GM21515 (cell line): ENCODE measurements around the gene MACROH2A2.
A peak's percentile ranks its signal among the peaks of the same experiment; 100 is the strongest.

Experiments
- ATAC-seq: cut with Tn5 transposase; IDR thresholded peaks from one replicate; pipeline ENCODE4 v1.9.1; 2021; ENCODE audit not compliant: unreplicated experiment

Gene MACROH2A2

DNA sequence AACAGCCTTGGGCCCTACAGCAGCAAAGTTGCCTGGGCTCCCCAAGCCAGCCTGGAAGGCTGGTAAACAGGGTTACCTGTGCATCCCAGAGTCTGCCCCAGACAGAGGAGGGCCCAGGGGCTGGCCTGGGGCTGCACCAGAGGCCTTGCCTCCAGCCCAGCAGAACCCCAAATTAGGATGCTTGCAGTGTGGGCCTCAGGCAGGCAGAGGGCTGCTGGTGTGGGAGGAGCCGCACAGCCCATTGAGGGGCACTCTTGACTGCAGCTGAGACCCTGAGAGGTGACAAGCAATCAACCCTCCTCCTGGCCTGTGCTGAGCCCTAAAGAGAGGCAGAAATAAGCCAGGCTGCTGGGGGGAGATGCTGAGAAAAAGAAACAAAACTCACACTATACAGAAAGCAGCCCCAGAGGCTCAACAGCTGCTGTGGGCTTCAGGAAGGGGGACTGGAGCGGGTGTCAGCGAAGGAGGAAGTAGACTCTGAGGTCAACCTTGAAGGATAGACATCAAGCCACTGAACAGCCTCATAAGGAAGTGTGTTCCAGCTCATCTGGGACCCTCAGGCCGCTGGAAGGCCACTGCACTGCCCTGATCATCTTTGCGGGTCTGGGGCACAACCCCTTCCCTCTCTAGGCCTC is 73.4 kb downstream of the MACROH2A2 start:
- ATAC-seq = no peak

DNA sequence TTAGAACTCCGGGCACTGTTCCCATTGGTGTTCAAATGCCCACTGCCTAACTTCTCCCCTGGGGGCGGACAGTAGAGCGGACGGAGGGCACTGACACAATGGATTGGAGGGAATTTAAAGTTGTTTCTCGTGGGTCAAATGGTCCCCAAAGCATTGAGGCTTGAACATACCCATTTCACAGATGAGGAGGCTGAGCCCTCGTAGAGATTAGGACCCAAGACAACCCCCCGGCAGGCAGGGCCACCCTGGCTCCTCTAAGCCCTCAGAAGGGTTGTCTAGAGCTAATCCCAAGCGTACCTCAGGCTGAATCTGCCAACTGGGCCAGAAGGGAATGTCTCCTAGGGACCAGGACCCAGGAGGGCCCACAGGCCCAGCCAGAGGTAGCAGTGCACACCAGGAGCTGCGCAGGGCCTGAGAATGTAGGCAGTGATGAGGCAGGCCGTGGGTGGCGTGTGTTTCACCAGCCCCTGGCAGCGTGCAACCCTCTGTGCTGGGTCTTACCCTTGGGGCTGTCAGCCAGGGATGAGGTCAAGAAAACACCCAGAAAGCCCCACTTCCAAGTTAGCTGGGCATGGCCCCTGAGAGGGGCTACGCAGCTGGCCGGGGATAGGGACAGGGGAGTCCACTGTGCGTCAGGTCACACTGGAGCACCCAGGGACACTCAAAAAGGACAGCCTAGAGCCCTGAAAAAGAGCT is 74.2 kb downstream of the MACROH2A2 start:
- no peak for ATAC-seq

DNA sequence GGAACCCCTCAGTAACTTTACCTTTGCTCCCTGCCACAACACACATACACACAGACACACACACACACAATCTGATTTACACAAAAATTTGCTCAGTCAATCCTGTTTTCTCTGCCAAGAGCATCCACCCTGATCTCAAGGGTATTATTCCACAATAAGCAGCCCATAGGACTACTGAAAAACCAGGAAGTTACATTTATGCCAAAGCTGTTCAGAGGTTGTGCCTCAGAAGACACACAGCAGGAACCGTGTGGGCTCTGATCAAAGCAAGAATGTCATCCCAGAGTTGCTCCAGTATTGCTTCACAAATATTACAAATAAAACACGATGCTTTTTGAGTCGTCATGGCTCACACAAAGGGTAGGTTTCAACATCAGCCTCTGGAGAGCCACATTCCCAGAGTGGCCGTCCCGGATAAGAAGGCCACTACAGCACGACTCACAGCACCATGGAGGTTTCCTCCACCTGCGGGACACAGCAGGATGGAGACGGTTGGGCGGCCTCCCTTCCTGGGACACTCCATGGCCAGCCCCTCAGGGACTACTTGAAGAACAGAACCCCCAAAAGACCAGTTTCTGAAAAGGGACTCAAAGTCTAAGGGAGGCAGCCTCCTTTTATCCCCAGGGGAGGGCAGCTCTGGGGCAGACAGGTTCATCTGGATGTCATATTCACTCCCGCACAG is 78.4 kb downstream of the MACROH2A2 start:
- no peak for ATAC-seq

DNA sequence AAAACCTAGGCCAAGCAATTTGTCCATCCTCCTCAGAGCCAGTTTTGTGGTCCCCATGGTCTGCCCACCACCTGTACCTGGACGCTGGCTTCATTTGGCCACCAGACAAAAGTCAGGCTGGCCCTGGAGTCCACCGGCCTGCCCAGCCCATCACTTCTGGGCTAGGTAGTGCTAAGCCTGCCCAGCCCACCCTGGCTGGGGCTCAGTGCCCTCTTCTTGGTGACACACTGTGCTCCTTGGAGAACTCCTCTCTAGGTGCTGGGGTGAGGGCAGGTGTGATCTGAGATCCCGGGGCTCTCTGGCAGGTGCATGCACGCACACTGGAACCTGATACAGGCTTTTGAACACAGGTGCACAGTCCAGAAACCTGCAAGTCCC is 78.9 kb downstream of the MACROH2A2 start:
- no peak for ATAC-seq

DNA sequence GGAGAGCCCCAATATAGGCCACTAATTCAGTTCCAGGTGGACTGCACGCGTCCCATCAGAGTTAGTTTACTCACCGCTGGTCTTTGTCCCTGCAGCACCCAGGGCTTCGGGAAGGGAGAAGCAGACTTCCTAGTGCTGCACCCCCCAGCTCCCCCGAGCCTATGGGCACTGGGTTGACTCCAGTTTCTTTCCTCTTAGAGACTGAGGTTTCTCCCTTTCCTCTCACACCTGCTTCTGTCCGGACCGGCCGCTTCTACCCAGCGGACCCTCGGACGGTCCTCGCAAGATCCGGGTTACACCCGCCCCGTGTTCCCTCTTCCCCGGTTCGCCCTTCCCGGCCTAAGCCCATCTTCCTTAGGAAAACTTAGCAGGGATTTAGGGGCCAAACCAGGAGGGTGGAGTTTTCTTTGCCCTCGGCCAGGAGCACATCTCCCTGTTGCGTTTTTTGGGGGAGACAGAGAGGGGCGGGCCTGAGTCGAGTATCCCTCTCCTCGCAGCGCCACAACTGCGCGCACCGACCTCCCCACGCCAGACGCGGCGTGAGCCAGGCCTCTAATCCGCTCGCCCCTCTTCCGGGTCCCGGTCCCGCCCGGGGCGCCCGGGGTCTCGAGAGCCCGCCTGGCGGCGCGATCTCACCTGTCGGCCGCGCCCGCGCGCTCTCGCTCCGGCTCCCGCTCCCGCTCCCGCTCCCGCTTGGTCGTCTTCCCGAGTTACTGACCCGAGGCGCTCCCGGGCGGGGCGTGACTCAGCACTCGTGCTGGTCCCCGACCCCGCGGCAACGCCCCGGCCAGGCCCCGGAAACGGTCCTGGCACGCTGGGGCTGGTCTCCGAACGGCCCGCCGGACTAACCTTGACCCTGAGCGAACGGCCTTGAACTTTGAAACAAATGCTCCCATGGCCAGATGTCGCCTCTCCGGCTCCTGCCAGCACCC is 79.7 kb downstream of the MACROH2A2 start, which contains the start of gene AIFM2:
Gene AIFM2, minus strand, starts transcription at position 728 of the 932 bp plus-strand sequence. CDS start 8,741 bp downstream, outside the sequence.
- ATAC-seq = peak; percentile 70

DNA sequence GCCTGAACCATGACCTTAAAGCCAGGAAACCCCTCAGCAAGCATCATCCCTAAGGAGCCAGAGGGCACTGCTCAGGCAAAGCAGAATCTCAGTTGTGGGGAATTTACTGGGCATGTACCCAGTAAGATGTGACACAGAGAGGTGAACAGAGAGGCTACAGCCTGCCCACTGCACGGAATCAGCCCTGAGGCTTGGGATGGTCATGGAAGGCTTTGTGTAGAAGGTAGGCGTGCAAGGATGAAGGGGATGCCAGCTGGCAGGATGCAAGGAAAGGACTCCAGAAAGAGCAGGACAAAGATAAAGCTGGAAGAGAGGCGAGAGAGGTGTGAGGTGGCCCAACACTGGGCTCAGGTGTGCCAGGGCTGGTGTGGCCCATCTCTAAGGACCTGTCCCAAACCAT is 82.4 kb downstream of the MACROH2A2 start:
- ATAC-seq = no peak

DNA sequence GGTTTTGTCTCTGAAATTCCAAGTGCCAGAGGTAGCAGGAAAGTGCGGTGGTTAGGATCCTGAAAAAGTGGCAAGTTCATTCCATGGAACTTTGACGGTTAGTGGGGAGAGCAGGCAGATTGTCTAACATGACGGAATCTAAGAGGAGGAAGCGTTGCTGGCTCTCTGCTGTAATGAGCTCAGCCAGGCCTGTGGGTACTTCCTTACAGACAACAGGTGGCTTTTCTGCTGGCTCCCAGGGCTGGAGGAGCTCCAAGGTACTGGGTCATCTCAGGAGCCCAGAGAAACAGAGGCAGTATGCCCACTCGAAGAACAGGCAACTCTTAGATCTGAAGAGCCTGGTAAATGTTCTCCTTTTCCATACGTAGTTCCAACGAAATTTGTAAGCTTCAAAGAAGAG is 83.0 kb downstream of the MACROH2A2 start:
- no peak for ATAC-seq

DNA sequence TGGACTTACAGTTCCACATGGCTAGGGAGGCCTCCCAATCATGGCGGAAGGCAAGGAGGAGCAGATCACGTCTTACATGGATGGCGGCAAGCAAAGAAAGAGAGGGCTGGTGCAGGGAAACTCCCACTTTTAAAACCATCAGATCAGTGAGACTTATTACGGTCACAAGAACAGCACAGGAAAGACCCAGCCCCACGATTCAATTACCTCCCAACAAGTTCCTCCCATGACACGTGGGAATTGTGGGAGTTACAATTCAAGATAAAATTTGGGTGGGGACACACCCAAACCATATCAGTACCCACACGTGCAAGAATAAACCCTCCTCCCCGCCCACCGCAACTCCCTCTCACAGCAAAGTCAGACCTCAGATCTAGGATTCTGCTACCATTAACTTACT is 84.5 kb downstream of the MACROH2A2 start:
- no peak for ATAC-seq

DNA sequence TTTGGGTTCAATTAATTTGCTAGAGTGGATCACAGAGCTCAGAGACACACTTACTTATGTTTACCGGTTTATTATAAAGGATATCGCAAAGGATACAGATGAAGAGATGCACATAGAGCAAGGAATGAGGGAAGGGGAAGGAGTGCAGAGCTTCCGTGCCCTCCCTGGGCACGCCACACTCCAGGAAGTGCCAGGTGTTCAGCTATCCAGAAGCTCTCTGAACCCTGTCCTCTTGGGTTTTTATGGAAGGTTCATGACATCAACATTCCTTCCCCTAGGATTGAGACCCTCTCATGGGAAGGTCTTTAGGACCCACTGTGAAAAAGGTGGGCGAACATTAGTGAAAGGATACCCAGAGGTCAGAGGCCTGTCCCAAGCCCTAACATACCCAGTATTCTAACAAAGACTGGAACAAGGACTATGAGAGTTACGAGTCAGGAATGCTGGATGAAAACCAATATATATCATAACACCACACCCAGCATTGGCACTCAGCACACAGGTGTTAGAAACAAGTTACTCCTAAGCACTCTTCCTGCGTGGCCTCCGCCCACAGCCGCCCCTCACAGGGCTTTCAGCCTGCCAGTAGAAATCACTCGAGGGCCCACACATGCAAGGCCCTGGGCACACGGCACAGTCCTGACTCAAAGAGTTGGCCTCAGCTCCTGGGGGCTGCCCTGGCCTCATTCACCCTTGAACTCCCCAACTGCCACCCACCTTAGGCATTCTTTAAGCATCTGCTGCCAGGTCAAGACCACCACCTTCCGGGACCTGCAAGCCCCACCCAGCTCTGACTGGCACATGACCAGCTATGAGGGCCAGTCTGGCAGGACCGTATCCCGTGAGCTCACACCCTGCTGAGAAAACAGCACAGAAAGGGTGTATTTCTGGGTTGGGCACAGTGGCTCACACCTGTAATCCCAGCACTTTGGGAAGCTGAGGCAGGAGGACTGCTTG is 85.6 kb downstream of the MACROH2A2 start:
- ATAC-seq = no peak

DNA sequence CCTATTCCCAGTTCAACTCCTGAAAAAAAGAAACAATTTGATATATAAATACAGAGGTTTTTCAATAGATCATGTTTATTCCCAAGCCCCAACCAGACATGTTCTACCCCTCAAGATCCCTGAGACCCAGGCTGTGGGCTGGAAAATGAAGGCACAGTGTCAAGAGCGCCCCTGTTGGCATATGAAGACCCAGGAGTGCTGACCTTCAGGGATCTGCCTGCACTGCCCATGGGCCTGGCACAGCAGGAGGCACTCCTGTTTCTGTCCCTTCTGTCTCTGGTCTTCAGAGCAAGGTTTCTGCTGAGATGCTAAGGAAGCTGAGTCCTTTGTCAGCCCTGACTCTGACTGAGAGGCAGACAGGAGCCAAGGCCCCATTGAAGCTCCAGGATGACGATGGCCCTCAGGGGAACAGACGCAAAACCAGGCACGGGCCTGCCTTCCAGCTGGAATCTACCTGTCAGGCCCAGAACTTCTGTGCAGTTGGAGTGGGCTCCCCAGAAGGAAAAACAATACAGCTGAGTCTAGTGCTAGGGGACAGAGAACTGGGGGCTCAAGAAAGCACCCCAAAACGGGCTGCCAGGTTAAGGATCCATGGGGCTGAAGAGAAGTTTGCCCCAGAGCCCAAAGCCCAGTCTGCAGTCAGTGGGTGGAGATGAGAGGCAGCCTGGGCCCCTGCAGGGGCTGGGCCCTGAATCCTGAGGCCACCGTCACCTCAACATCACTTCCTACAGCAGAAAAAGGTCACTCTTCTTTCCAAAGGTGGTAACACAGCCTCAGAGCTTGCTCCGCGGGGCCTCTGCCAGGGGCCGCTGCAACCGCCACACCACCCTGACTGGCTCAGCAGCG is 86.7 kb downstream of the MACROH2A2 start:
- ATAC-seq = no peak

DNA sequence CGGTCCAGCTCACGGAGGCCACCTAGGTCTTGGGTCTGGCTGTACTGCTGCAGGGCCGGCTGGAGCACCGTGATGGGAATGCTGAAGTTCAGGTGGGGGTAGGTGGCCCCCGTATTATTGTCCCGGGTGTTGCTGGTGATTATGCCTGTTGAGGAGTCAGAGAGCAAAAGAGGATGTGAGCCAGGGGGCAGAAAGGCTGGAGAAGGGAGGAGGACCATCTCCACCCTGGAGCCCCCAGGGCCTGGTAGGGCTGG is 87.3 kb downstream of the MACROH2A2 start:
- no peak for ATAC-seq

DNA sequence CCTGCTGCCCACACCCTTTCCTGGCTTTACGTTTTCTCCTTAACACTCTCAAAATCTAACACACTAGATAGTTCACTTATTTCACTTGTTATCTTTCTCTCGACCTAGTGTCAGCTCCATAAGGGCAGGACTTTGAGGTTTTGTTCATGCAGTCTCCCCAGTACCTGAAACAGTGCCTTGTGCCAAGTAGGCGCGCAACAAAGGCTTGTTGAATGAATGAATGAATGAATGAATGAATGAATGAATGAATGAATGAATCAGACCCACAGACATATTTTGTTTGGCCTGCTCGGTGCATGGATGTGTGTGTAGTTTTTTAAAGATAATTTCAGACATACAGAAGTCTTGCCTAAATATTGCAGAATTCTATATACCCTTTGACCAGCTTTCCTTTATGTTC is 87.7 kb downstream of the MACROH2A2 start:
- ATAC-seq = no peak

DNA sequence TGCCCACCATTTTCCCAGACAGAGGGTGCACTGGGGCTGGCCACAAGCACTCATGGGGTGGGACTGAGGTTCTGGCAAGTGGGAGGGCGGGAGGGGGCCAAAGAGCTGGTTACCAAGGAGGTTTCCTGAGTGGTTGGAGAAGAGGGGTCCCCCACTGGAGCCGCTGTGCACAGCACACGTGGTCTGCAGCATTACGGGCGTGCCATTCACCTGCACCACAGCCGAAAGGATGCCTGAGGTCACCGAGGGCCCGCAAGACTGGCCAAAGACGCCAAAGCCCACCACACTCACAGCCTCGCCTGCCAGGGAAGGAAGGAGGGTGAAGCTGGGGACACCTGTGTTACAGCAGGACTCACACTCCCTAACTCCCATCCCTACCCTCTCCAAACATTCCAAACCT is 89.9 kb downstream of the MACROH2A2 start:
- ATAC-seq = no peak

DNA sequence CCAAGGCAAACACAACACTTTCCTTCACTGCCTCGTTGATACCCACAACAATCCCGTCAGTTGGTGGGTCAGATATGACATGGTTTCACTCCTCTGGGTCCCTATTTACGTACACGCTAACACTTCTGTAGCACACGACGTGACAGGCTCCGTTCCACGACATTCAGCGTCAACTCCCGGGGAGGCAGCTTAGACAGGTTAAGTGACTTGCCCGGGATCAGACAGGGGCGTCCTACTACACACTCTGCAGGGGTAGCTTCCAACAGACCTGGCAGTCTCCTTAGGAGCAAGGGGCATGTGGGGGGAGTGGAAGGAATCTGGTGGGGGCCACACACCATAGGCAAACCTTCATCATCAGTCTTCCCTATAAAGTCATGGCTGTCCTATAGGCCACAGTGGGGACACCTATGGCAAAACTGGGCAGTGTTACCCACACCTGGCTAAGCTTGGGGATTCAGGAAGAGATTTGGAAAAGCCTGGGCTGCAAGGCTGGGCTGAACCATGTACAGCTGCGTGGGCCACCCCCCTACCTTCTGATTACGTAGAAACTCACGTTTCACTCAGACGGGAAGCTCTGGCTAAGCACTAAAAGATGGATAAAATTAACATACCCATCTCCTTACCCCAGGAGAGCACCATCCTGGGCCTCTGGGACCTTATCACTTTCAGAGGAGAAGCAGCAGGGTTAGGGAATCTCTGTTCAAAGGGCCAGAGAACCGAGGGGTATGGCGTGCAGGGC is 91.9 kb downstream of the MACROH2A2 start:
- ATAC-seq = no peak

DNA sequence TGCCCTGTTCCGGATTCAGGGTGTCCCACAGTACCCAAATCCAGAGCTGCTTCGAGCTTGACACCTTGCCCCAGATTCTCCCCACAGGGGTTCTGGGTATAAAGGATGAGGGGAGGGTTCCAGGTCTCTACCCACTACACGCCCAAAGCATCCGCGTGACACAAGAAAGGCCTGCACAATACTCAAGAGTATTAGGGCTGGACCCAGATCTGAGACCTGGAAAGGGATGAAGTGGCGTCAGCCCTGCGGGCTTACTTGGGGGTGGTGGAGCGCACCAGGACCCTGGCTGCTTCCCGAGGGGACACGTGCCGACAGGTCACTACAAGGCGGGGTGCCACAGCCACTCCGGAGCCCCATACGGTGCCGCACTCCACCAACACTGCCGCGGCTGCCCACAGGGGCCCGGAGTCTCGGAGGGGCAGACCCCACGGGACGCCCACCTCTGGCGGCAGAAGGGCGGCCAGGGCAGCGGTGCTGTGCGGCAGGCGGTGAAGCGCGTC is 92.6 kb downstream of the MACROH2A2 start:
- peak; percentile 13 for ATAC-seq

DNA sequence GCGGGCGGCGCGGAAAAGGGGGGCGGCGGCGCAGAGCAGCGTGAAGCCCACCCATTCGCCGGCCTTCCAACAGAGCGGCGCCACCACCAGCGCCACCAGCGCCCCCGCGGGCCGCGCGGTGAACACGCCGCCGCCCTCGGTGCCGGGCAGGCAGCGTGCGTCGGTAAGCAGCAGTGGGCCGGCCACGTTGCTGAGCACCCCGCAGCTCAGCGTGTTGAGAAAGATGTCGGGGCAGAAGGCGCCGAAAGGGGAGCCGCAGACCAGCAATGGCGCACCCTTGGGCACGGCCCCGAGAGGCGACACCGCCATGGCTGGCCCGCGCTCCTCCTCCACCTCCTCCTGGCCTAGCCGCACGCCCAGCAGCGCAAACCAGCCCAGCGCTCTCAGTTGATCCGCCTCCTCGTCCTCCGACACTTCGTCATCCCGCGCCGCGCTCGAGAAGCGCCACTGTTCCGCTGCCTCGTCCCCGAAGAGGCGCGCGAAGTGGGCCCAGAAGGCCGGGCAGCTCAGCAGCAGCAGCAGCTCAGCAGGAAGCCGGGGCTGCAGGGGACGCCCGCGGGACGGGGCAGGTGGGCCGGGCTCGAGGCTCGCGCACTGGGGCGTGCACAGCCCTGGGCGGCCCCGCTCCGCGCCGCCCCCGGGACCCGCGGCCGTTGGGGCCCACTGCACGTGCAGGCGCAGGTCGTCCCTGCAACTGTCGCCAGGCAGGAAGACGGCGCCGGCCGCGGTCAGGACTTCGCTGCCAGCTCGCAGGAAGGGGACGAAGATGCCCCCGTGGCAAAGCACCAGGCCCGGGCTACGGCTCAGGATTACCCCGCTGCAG is 93.2 kb downstream of the MACROH2A2 start:
- peak; percentile 52 for ATAC-seq

DNA sequence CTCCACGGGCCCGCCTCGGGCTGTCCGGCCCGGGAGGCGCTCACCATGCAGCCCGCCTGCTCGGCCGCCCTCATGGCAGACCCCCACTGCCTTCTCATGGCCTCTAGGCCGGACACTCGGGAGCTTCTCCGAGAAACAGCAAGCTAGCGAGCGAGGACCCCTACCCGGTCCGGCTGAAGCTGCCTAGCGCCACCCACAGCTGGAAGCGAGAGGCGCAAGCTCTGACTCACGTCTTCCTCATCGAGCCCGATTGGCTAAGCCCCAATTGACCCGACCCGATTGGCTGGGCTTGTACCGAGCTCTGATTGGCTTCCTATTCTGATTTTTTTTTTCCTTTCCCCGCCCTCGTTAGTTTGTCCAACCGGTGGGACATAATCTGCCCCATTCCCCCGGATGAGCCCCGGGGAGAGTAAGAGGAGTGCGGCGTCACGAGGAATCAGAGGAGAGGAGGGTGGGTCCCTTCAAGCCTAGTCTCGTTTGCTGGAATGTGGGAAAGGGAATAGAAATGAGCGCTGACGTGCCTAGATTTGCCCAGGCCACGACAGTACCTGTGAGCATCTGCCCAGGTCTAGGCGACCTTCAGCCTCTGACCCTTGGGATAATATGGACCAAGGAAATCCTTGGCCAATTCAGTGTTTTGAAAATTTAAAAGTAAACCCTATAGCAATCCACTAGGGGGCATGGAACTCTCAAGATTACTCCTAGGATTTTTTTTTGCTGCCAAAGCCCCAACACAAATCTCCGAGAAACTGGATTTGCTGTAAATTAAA is 94.0 kb downstream of the MACROH2A2 start, which contains the start of gene TYSND1:
Gene TYSND1, minus strand, starts transcription at position 212 of the 770 bp plus-strand sequence. Its CDS starts 114 bp downstream, at position 98.
- peak; percentile 92 for ATAC-seq
